Measurements from ENCODE around the gene IQSEC3.

Gene IQSEC3

DNA sequence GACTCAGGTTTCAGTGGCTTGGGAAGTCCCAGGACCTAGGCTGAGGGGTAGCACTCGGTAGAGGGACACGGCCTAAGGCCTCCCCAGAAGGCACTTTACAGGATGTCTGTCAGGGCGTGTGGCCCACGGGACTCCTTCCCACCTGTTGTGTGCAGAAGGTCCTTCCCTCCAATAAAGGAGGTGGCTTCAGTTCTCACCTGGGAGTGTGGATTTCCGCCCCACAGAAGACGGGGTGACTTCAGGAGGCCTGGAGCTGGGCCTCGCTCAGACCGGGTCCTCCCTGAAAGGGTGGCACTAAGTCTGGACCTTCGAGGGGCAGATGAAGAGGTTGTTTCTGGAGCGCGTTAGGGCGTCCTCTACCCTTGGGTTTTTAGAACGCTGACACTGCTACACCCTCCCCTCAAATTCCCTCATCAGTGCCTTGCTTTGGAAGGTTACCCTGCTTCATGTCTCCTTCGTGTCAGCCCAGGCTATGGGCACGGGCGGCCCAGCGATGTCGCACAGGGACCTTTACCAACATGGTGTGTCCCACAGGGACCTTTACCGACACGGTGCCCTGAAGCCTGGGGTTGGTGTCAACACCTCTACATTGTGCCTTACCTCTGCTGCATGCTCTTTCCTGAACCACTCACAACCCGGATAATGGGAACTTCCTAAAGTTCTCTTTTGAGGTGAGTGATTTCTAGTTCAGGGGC, 140.3 kb downstream of the IQSEC3 start:
- H3K9me2 ChIP-seq (replicated peaks; ENCODE audit: low read depth, low read length) = no peaks in the 10 kb centered on the region
- H3K4me1 ChIP-seq (ENCODE audit: insufficient read depth, low read length, poor library complexity, severe bottlenecking) = peaks cover 5% of the 10 kb centered on the region
- H2AFZ ChIP-seq (ENCODE audit: low read length) = no peak overlapping the region
- no peak overlapping the region for H3K9ac ChIP-seq (ENCODE audit: low read depth, low read length, poor library complexity, severe bottlenecking)
- no peaks in the 10 kb centered on the region for H3K36me3 ChIP-seq (ENCODE audit: insufficient read depth, low read length)
- H3K79me2 ChIP-seq (ENCODE audit: insufficient read depth, low read length) = no peaks in the 10 kb centered on the region
- no peak overlapping the region for H3K4me2 ChIP-seq (ENCODE audit: low read depth, low read length, poor library complexity, severe bottlenecking)
- no peaks in the 10 kb centered on the region for H3F3A ChIP-seq (ENCODE audit: low read depth)
- H4K20me1 ChIP-seq (ENCODE audit: insufficient read depth, low read length, poor library complexity, severe bottlenecking) = no peaks in the 10 kb centered on the region
- no peak overlapping the region for H3K4me3 ChIP-seq (ENCODE audit: low read length, poor library complexity, severe bottlenecking)
- no peaks in the 10 kb centered on the region for H3K9me3 ChIP-seq (ENCODE audit: insufficient read depth, low read depth, low read length)
- H3K27me3 ChIP-seq (ENCODE audit: insufficient read depth, low read length, poor library complexity, severe bottlenecking) = no peaks in the 10 kb centered on the region
- TF ChIP-seq EZH2phosphoT487 (IDR thresholded peaks at IDR 0.05; ENCODE audit: borderline replicate concordance) (no peak), CTCF (conservative IDR thresholded peaks at IDR 0.05; ENCODE audit: low read length) (no peak)

GRCh38 chr12:207804-208203, 141.2 kb downstream of the IQSEC3 start:
- H3K4me1 ChIP-seq (ENCODE audit: insufficient read depth, low read length, poor library complexity, severe bottlenecking) = peaks cover 8% of the 10 kb centered on the region
- TF ChIP-seq EZH2phosphoT487 (IDR thresholded peaks at IDR 0.05; ENCODE audit: borderline replicate concordance) = no peak
- TF ChIP-seq CTCF (conservative IDR thresholded peaks at IDR 0.05; ENCODE audit: low read length) = no peak
- H3K36me3 ChIP-seq (ENCODE audit: insufficient read depth, low read length) = no peaks in the 10 kb centered on the region
- H3K9me2 ChIP-seq (replicated peaks; ENCODE audit: low read depth, low read length) = no peaks in the 10 kb centered on the region
- no peak overlapping the region for H3K9ac ChIP-seq (ENCODE audit: low read depth, low read length, poor library complexity, severe bottlenecking)
- no peaks in the 10 kb centered on the region for H3K9me3 ChIP-seq (ENCODE audit: insufficient read depth, low read depth, low read length)
- H3K4me2 ChIP-seq (ENCODE audit: low read depth, low read length, poor library complexity, severe bottlenecking) = no peak overlapping the region
- no peaks in the 10 kb centered on the region for H3K79me2 ChIP-seq (ENCODE audit: insufficient read depth, low read length)
- H3K27me3 ChIP-seq (ENCODE audit: insufficient read depth, low read length, poor library complexity, severe bottlenecking) = no peaks in the 10 kb centered on the region
- no peak overlapping the region for H3K4me3 ChIP-seq (ENCODE audit: low read length, poor library complexity, severe bottlenecking)
- H3F3A ChIP-seq (ENCODE audit: low read depth) = no peaks in the 10 kb centered on the region
- H4K20me1 ChIP-seq (ENCODE audit: insufficient read depth, low read length, poor library complexity, severe bottlenecking) = no peaks in the 10 kb centered on the region
- H2AFZ ChIP-seq (ENCODE audit: low read length) = no peak overlapping the region

GRCh38 chr12:208813-209212, 142.2 kb downstream of the IQSEC3 start:
- H3K27me3 ChIP-seq (ENCODE audit: insufficient read depth, low read length, poor library complexity, severe bottlenecking) = no peaks in the 10 kb centered on the region

More at GRCh38 chr12:208813-209212, 142.2 kb downstream of the IQSEC3 start:
- Histone ChIP-seq H4K20me1 (ENCODE audit: insufficient read depth, low read length, poor library complexity, severe bottlenecking) (no peaks in the 10 kb centered on the region), H3K4me3 (ENCODE audit: low read length, poor library complexity, severe bottlenecking) (no peak overlapping the region), H3K36me3 (ENCODE audit: insufficient read depth, low read length) (no peaks in the 10 kb centered on the region), H3F3A (ENCODE audit: low read depth) (no peaks in the 10 kb centered on the region), H3K9me3 (ENCODE audit: insufficient read depth, low read depth, low read length) (no peaks in the 10 kb centered on the region), H3K4me2 (ENCODE audit: low read depth, low read length, poor library complexity, severe bottlenecking) (no peak overlapping the region), H3K9me2 (replicated peaks; ENCODE audit: low read depth, low read length) (no peaks in the 10 kb centered on the region), H3K79me2 (ENCODE audit: insufficient read depth, low read length) (no peaks in the 10 kb centered on the region), H2AFZ (ENCODE audit: low read length) (no peak overlapping the region), H3K9ac (ENCODE audit: low read depth, low read length, poor library complexity, severe bottlenecking) (no peak overlapping the region), H3K4me1 (ENCODE audit: insufficient read depth, low read length, poor library complexity, severe bottlenecking) (peaks cover 17% of the 10 kb centered on the region)
- TF ChIP-seq EZH2phosphoT487 (IDR thresholded peaks at IDR 0.05; ENCODE audit: borderline replicate concordance) = no peak
- no peak for TF ChIP-seq CTCF (conservative IDR thresholded peaks at IDR 0.05; ENCODE audit: low read length)

Data from Loucy (cell line).